Endothelial cell of umbilical vein (primary cell): ENCODE data around the gene MTA1. TPM values are rescaled to one million over a fixed set of nuclear protein-coding genes. Genes with fewer than 3 reads are reported as not detected.

Source experiments
- BruUV-seq: library from RNA; stranded (reverse); fragments of 400-500 nt; replicated peaks from 2 replicates; lab custom pipeline; 2021; lab: Mats Ljungman, UMichigan
- CTCF ChIA-PET: fragments of 300-600, 350-600 bp; sonication (Branson Sonifier 250); formaldehyde crosslinking; loops from one replicate; lab custom pipeline; 2021; ENCODE audit warnings: antibody characterized with exemption, inconsistent platforms; lab: Charles Lee
- POLR2A ChIA-PET: fragments of 300-600, 350-600 bp; sonication (Branson Sonifier 250); formaldehyde crosslinking; loops from one replicate; lab custom pipeline; 2021; ENCODE audit warnings: antibody characterized with exemption, inconsistent platforms; lab: Charles Lee
- DNase-seq: peaks from one replicate; pipeline ENCODE4 v3.0.0-alpha.2; 2011; ENCODE audit warnings: low read depth, low spot score
- FAIRE-seq: peaks from 2 replicates; lab custom pipeline; 2011; peaks lifted over from hg19 to GRCh38; lab: Jason Lieb, UNC
- H2AFZ ChIP-seq: 2 replicates; pipeline ENCODE4 v1.6.0; 2012; ENCODE audit warnings: low read depth, low read length, control low read depth, inconsistent platforms
- H3K27ac ChIP-seq: 2 replicates; pipeline ENCODE4 v1.5.1; 2011; ENCODE audit warnings: low read depth, mild to moderate bottlenecking, control low read depth, low read length, moderate library complexity; ENCODE audit not compliant: insufficient read depth
- H3K27me3 ChIP-seq, 2 experiments: 2 replicates each; pipeline versions ENCODE4 v1.6.0 to v1.6.1; 2011; ENCODE audit warnings: low read length in 2 of 2, mixed read lengths in 1 of 2; ENCODE audit not compliant: control insufficient read depth in 2 of 2, insufficient read depth in 2 of 2
- H3K36me3 ChIP-seq, 2 experiments: 2 replicates in 1 of 2; 3 replicates in 1 of 2; pipeline ENCODE4 v1.5.1; 2011; ENCODE audit warnings: low read length in 2 of 2, mild to moderate bottlenecking in 1 of 2, moderate library complexity in 1 of 2; ENCODE audit not compliant: control insufficient read depth in 2 of 2, insufficient read depth in 2 of 2; ENCODE audit errors: extremely low read depth in 1 of 2
- H3K4me1 ChIP-seq: 3 replicates; pipeline ENCODE4 v1.5.1; 2011; ENCODE audit warnings: mild to moderate bottlenecking, low read length; ENCODE audit not compliant: control insufficient read depth, insufficient read depth; ENCODE audit errors: extremely low read depth
- H3K4me2 ChIP-seq: 2 replicates; pipeline ENCODE4 v1.6.1; 2011; ENCODE audit warnings: low read length, control low read depth, mixed read lengths; ENCODE audit not compliant: insufficient read depth
- H3K4me3 ChIP-seq, 3 experiments: fragments of 200-600 bp in 1 of 3; sonication (generic), shearing (Covaris generic) in 1 of 3; replicated peaks in 1 of 3; 2 replicates each; pipeline ENCODE4 v1.5.1; 2011 to 2016; ENCODE audit warnings: control low read depth in 3 of 3, low read length in 3 of 3, mild to moderate bottlenecking in 2 of 3, inconsistent platforms in 1 of 3, low read depth in 1 of 3, moderate library complexity in 1 of 3; ENCODE audit not compliant: insufficient read depth in 1 of 3
- H3K79me2 ChIP-seq: 2 replicates; pipeline ENCODE4 v1.6.0; 2012; ENCODE audit warnings: low read length, inconsistent platforms; ENCODE audit not compliant: control insufficient read depth, insufficient read depth
- H3K9ac ChIP-seq: replicated peaks from 2 replicates; pipeline ENCODE3; 2011; ENCODE audit warnings: low read length, control low read depth; ENCODE audit not compliant: insufficient read depth; ENCODE audit errors: extremely low read depth
- H3K9me1 ChIP-seq: replicated peaks from 3 replicates; pipeline ENCODE4 v1.6.0; 2011; ENCODE audit warnings: mild to moderate bottlenecking, low read length; ENCODE audit not compliant: control insufficient read depth, insufficient read depth; ENCODE audit errors: extremely low read depth
- H3K9me3 ChIP-seq: replicated peaks from 2 replicates; pipeline ENCODE4 v1.5.1; 2012; ENCODE audit warnings: low read length, inconsistent platforms; ENCODE audit not compliant: control insufficient read depth, insufficient read depth
- H4K20me1 ChIP-seq: replicated peaks from 2 replicates; pipeline ENCODE3; 2011; ENCODE audit warnings: mild to moderate bottlenecking, low read length; ENCODE audit not compliant: control insufficient read depth, insufficient read depth; ENCODE audit errors: extremely low read depth
- EZH2 ChIP-seq: IDR thresholded peaks from 2 replicates; pipeline ENCODE4 v1.6.1; 2012; ENCODE audit warnings: borderline replicate concordance, low read depth, mild to moderate bottlenecking, moderate library complexity, low read length, inconsistent platforms; ENCODE audit not compliant: severe bottlenecking
- FOS ChIP-seq: IDR thresholded peaks from 2 replicates; pipeline ENCODE4 v1.6.1; 2011; ENCODE audit warnings: mild to moderate bottlenecking, low read length, moderate library complexity, borderline replicate concordance; ENCODE audit not compliant: insufficient read depth
- GATA2 ChIP-seq: IDR thresholded peaks from 2 replicates; pipeline ENCODE4 v1.7.0; 2011; ENCODE audit warnings: low read depth, mild to moderate bottlenecking, moderate library complexity, mixed read lengths, low read length; ENCODE audit not compliant: insufficient read length, insufficient read depth
- JUN ChIP-seq: IDR thresholded peaks from 2 replicates; pipeline ENCODE4 v1.6.1; 2011; ENCODE audit warnings: borderline replicate concordance, low read depth; ENCODE audit not compliant: insufficient read length, insufficient read depth
- MYC ChIP-seq: IDR thresholded peaks from one replicate; pipeline ENCODE4 v1.6.1; 2011; ENCODE audit warnings: mild to moderate bottlenecking, low read depth, low read length
- POLR2A ChIP-seq: IDR thresholded peaks from 2 replicates; pipeline ENCODE4 v1.6.1; 2012; ENCODE audit warnings: low read depth, mild to moderate bottlenecking, control low read depth, low read length
- POLR2AphosphoS5 ChIP-seq: IDR thresholded peaks from 2 replicates; pipeline ENCODE4 v1.6.1; 2012; ENCODE audit warnings: low read depth, mild to moderate bottlenecking, control low read depth, low read length, moderate library complexity; ENCODE audit not compliant: insufficient read depth
- dilution Hi-C: fragments of 300-500 bp; cut with MboI; formaldehyde crosslinking; loops from one replicate; pipeline ENCODE4 v1.15.0; 2019; ENCODE audit warnings: low sequenced_read_pairs; ENCODE audit not compliant: extremely low pct_ligation_motif_present
- intact Hi-C: fragments of 100-400 bp; cut with micrococcal nuclease; formaldehyde crosslinking; loops from one replicate; pipeline ENCODE4 v1.10.0; 2022
- polyA plus RNA-seq, 4 experiments: library from polyadenylated mRNA; depleted of rRNA in 3 of 4; stranded (reverse) in 3 of 4; unstranded in 1 of 4; fragments of >200 nt; gene quantifications; 2 replicates each; pipeline versions ENCODE4 v1.2.1 to v1.2.3, GENCODE V29; 2011 to 2012; ENCODE audit warnings: missing spikeins in 1 of 4
- total RNA-seq: library from RNA; stranded (reverse); gene quantifications from 2 replicates; pipeline ENCODE4 v1.2.3, GENCODE V29; 2021
- TF ChIP-seq, protein P1 (sequence below): IDR thresholded peaks from 2 replicates; pipeline ENCODE4 v1.6.1; 2011; ENCODE audit not compliant: insufficient read depth, insufficient read length
- TF ChIP-seq, protein P2 (sequence below), 2 donors: IDR thresholded peaks; 1 replicate in 1 of 2; 2 replicates in 1 of 2; pipeline ENCODE4 v1.5.1; 2011; ENCODE audit warnings: low read length in 2 of 2, mild to moderate bottlenecking in 2 of 2, moderate library complexity in 2 of 2, control low read depth in 1 of 2, inconsistent platforms in 1 of 2, low read depth in 1 of 2; ENCODE audit not compliant: insufficient read depth in 1 of 2; ENCODE audit errors: extremely low read depth in 1 of 2

Gene MTA1
- total and polyA plus RNA-seq, 2 donors (not counting 3 experiments of a cell fraction or from before 2014, with no cell fraction given) = 85.2 to 167 TPM

DNA sequence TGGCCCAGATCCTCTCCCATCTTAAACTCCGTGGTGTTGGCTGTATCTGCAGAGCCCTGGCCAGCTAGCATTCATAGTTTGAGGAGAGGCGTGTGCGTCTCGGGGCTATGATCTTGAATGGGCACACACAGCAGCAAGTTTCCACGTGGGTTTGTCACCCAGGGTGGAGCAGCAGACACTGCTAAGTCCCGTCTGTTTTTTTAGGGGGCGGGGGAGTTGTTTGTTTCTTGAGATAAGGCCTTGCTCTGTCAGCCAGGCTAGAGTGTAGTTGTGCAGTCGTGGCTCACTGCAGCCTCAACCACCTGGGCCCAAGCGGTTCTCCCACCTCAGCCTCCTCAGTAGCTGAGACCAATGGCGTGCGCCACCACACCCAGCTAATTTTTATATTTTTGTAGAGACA lies 41.4 kb upstream of the MTA1 start:
- no peak overlapping the region for H3K27ac ChIP-seq
- H3K9me3 ChIP-seq = no peaks in the 10 kb centered on the region
- dilution Hi-C loops = no loop called here
- peaks cover 0 to 4% of the 10 kb centered on the region in 2 experiments for H3K36me3 ChIP-seq
- no TSS peak for BruUV-seq
- intact Hi-C loops = no loop called here
- no peaks in the 10 kb centered on the region for H3K27me3 ChIP-seq
- H3K4me1 ChIP-seq = peaks cover 10% of the 10 kb centered on the region
- no peak for FAIRE-seq
- H3K4me3 ChIP-seq = no peak overlapping the region
- no peak for TF ChIP-seq POLR2A
- TF ChIP-seq GATA2 = no peak
- no peak for TF ChIP-seq EZH2
- TF ChIP-seq POLR2AphosphoS5 = no peak
- TF ChIP-seq FOS = no peak
- TF ChIP-seq MYC = no peak
- TF ChIP-seq, protein P1, sequence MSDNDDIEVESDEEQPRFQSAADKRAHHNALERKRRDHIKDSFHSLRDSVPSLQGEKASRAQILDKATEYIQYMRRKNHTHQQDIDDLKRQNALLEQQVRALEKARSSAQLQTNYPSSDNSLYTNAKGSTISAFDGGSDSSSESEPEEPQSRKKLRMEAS = no peak
- no peak for TF ChIP-seq JUN
- TF ChIP-seq, protein P2, sequence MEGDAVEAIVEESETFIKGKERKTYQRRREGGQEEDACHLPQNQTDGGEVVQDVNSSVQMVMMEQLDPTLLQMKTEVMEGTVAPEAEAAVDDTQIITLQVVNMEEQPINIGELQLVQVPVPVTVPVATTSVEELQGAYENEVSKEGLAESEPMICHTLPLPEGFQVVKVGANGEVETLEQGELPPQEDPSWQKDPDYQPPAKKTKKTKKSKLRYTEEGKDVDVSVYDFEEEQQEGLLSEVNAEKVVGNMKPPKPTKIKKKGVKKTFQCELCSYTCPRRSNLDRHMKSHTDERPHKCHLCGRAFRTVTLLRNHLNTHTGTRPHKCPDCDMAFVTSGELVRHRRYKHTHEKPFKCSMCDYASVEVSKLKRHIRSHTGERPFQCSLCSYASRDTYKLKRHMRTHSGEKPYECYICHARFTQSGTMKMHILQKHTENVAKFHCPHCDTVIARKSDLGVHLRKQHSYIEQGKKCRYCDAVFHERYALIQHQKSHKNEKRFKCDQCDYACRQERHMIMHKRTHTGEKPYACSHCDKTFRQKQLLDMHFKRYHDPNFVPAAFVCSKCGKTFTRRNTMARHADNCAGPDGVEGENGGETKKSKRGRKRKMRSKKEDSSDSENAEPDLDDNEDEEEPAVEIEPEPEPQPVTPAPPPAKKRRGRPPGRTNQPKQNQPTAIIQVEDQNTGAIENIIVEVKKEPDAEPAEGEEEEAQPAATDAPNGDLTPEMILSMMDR (IDR thresholded peaks at IDR 0.05; ENCODE audit: extremely low read depth in 1 of 2, insufficient read depth in 1 of 2, low read depth in 1 of 2, low read length in 2 of 2) = no peak
- CTCF ChIA-PET = no interaction called here
- no peak overlapping the region for H3K9ac ChIP-seq
- H2AFZ ChIP-seq = no peak overlapping the region
- POLR2A ChIA-PET = no interaction called here
- H3K4me2 ChIP-seq = no peak overlapping the region
- DNase-seq = no peak
- no peaks in the 10 kb centered on the region for H3K79me2 ChIP-seq
- no peaks in the 10 kb centered on the region for H3K9me1 ChIP-seq
- H4K20me1 ChIP-seq = no peaks in the 10 kb centered on the region
